H1 (cell line): ENCODE results near the gene SRXN1. TPM values are rescaled to one million over a fixed set of nuclear protein-coding genes. Genes with fewer than 3 reads are reported as not detected.
A peak's percentile ranks its signal among the peaks of the same experiment; 100 is the strongest.

Experiments
- CTCF ChIA-PET: fragments of 300-600 bp; sonication (Branson Sonifier 250); formaldehyde crosslinking; loops from one replicate; lab custom pipeline; 2021; ENCODE audit not compliant: partially characterized antibody; lab: Charles Lee
- POLR2A ChIA-PET: fragments of 300-600 bp; sonication (Branson Sonifier 250); formaldehyde crosslinking; loops from one replicate; lab custom pipeline; 2021; ENCODE audit warnings: inconsistent platforms; ENCODE audit not compliant: partially characterized antibody; lab: Charles Lee
- DNase-seq, 2 experiments: peaks; one replicate each; pipeline versions ENCODE4 v3.0.0 to v3.0.0-alpha.2; 2010 to 2022; ENCODE audit warnings: low spot score in 2 of 2, low read depth in 1 of 2, mixed read lengths in 1 of 2
- FAIRE-seq: peaks from 2 replicates; lab custom pipeline; 2011; peaks lifted over from hg19 to GRCh38; lab: Jason Lieb, UNC
- H2AFZ ChIP-seq: 2 replicates; pipeline ENCODE4 v1.8.1; 2012; ENCODE audit warnings: low read length, inconsistent platforms
- H2AK5ac ChIP-seq: 2 replicates; pipeline ENCODE4 v1.6.1; 2013; ENCODE audit warnings: low read depth, low read length
- H2BK120ac ChIP-seq: replicated peaks from 2 replicates; pipeline ENCODE3; 2013; ENCODE audit warnings: low read depth, low read length, inconsistent platforms
- H2BK12ac ChIP-seq: 2 replicates; pipeline ENCODE4 v1.6.1; 2013; ENCODE audit warnings: low read depth, low read length
- H2BK15ac ChIP-seq: 2 replicates; pipeline ENCODE4 v1.6.1; 2013; ENCODE audit warnings: low read length
- H2BK20ac ChIP-seq: 2 replicates; pipeline ENCODE4 v1.6.1; 2013; ENCODE audit warnings: low read length
- H2BK5ac ChIP-seq: 2 replicates; pipeline ENCODE4 v1.6.1; 2013; ENCODE audit warnings: low read depth, low read length
- H3K14ac ChIP-seq: 2 replicates; pipeline ENCODE4 v1.6.1; 2013; ENCODE audit warnings: inconsistent platforms; ENCODE audit not compliant: insufficient read length
- H3K18ac ChIP-seq: 2 replicates; pipeline ENCODE4 v1.6.1; 2013; ENCODE audit warnings: low read length; ENCODE audit errors: extremely low read depth
- H3K23ac ChIP-seq: 2 replicates; pipeline ENCODE4 v1.6.1; 2013; ENCODE audit warnings: inconsistent platforms; ENCODE audit not compliant: insufficient read length
- H3K23me2 ChIP-seq: 2 replicates; pipeline ENCODE4 v1.6.1; 2013; ENCODE audit warnings: low read depth, low read length
- H3K27ac ChIP-seq: 2 replicates; pipeline ENCODE4 v1.6.1; 2011; ENCODE audit warnings: low read depth, low read length, inconsistent platforms
- H3K27me3 ChIP-seq, 4 experiments: replicated peaks in 1 of 4; 1 replicate in 1 of 4; 2 replicates in 3 of 4; pipeline versions ENCODE4 v1.6.1 to v1.8.1; 2011 to 2013; ENCODE audit warnings: low read length in 3 of 4, mild to moderate bottlenecking in 3 of 4, inconsistent platforms in 2 of 4, mixed read lengths in 2 of 4, moderate library complexity in 1 of 4; ENCODE audit not compliant: control insufficient read depth in 3 of 4, insufficient read depth in 3 of 4; ENCODE audit errors: extremely low read depth in 1 of 4
- H3K36me3 ChIP-seq, 4 experiments: 2 replicates each; pipeline versions ENCODE4 v1.6.1 to v1.8.1; 2011 to 2013; ENCODE audit warnings: mild to moderate bottlenecking in 4 of 4, low read length in 3 of 4, moderate library complexity in 2 of 4, control low read depth in 1 of 4, inconsistent platforms in 1 of 4; ENCODE audit not compliant: insufficient read depth in 4 of 4, control insufficient read depth in 2 of 4
- H3K4ac ChIP-seq: replicated peaks from 2 replicates; pipeline ENCODE3; 2013; ENCODE audit warnings: low read length, low read depth, mixed read lengths, inconsistent platforms; ENCODE audit not compliant: insufficient read length
- H3K4me1 ChIP-seq, 4 experiments: replicated peaks in 1 of 4; 1 replicate in 1 of 4; 2 replicates in 3 of 4; pipeline versions ENCODE4 v1.6.1 to v1.8.1; 2011 to 2013; ENCODE audit warnings: low read length in 3 of 4, inconsistent platforms in 2 of 4, mixed read lengths in 1 of 4; ENCODE audit not compliant: insufficient read depth in 4 of 4, control insufficient read depth in 3 of 4
- H3K4me2 ChIP-seq, 2 experiments: 2 replicates each; pipeline versions ENCODE4 v1.6.1 to v1.8.1; 2011 to 2013; ENCODE audit warnings: low read depth in 2 of 2, low read length in 2 of 2, control low read depth in 1 of 2, inconsistent platforms in 1 of 2, mild to moderate bottlenecking in 1 of 2; ENCODE audit not compliant: insufficient read depth in 1 of 2
- H3K4me3 ChIP-seq, 4 experiments: fragments of 200-600, 300-600 bp in 1 of 4; sonication (generic), shearing (Covaris generic), sonication (Bioruptor Twin) in 1 of 4; 2 replicates each; pipeline versions ENCODE4 v1.5.1 to v1.8.1; 2011 to 2016; ENCODE audit warnings: low read length in 4 of 4, low read depth in 3 of 4, control low read depth in 2 of 4, inconsistent platforms in 2 of 4, mild to moderate bottlenecking in 2 of 4, mixed read lengths in 1 of 4, moderate library complexity in 1 of 4; ENCODE audit not compliant: insufficient read depth in 2 of 4; ENCODE audit errors: extremely low read depth in 1 of 4
- H3K56ac ChIP-seq: replicated peaks from 2 replicates; pipeline ENCODE3; 2013; ENCODE audit warnings: low read depth, mild to moderate bottlenecking, mixed read lengths, low read length, inconsistent platforms; ENCODE audit not compliant: insufficient read length
- H3K79me1 ChIP-seq: 2 replicates; pipeline ENCODE4 v1.6.1; 2013; ENCODE audit warnings: low read depth, low read length, control low read depth
- H3K79me2 ChIP-seq, 2 experiments: 2 replicates each; pipeline versions ENCODE4 v1.6.1 to v1.8.1; 2012 to 2013; ENCODE audit warnings: low read length in 2 of 2, mild to moderate bottlenecking in 2 of 2, inconsistent platforms in 1 of 2; ENCODE audit not compliant: insufficient read depth in 2 of 2, control insufficient read depth in 1 of 2
- H3K9ac ChIP-seq, 4 experiments: replicated peaks in 1 of 4; 1 replicate in 1 of 4; 2 replicates in 3 of 4; pipeline versions ENCODE4 v1.6.1 to v1.8.1; 2011 to 2013; ENCODE audit warnings: low read depth in 3 of 4, low read length in 3 of 4, control low read depth in 2 of 4, mild to moderate bottlenecking in 2 of 4, moderate library complexity in 2 of 4, inconsistent platforms in 1 of 4; ENCODE audit errors: extremely low read depth in 1 of 4
- H3K9me3 ChIP-seq, 2 experiments: 2 replicates each; pipeline versions ENCODE4 v1.6.1 to v1.8.1; 2012 to 2013; ENCODE audit warnings: mild to moderate bottlenecking in 2 of 2, moderate library complexity in 2 of 2, control low read depth in 1 of 2, inconsistent platforms in 1 of 2, low read depth in 1 of 2, low read length in 1 of 2, mixed read lengths in 1 of 2; ENCODE audit not compliant: insufficient read depth in 2 of 2
- H4K20me1 ChIP-seq, 2 experiments: replicated peaks in 1 of 2; 2 replicates each; pipeline versions ENCODE3 to v1.8.1; 2011 to 2013; ENCODE audit warnings: inconsistent platforms in 2 of 2, low read length in 2 of 2, mild to moderate bottlenecking in 1 of 2; ENCODE audit not compliant: insufficient read depth in 2 of 2, control insufficient read depth in 1 of 2
- H4K5ac ChIP-seq: 2 replicates; pipeline ENCODE4 v1.6.1; 2013; ENCODE audit warnings: low read length, low read depth, mixed read lengths, inconsistent platforms; ENCODE audit not compliant: insufficient read length
- H4K8ac ChIP-seq: 2 replicates; pipeline ENCODE4 v1.8.0; 2013; ENCODE audit warnings: mild to moderate bottlenecking, moderate library complexity, low read length, inconsistent platforms; ENCODE audit not compliant: insufficient read depth; ENCODE audit errors: extremely low read depth
- H4K91ac ChIP-seq: replicated peaks from 2 replicates; pipeline ENCODE3; 2013; ENCODE audit warnings: low read length, mixed read lengths, inconsistent platforms; ENCODE audit not compliant: insufficient read length
- ATF2 ChIP-seq: IDR thresholded peaks from 2 replicates; pipeline ENCODE4 v1.6.1; 2012; ENCODE audit warnings: low read length, inconsistent platforms
- EZH2 ChIP-seq: fragments of 200-600 bp; sonication (generic); IDR thresholded peaks from 2 replicates; pipeline ENCODE4 v1.7.1; 2012; ENCODE audit warnings: low read depth, mild to moderate bottlenecking, moderate library complexity, low read length, inconsistent platforms; ENCODE audit not compliant: severe bottlenecking
- GABPA ChIP-seq: IDR thresholded peaks from 2 replicates; pipeline ENCODE4 v1.6.1; 2011; ENCODE audit warnings: mild to moderate bottlenecking, low read length, moderate library complexity, borderline replicate concordance; ENCODE audit not compliant: insufficient read depth
- HDAC6 ChIP-seq: IDR thresholded peaks from one replicate; pipeline ENCODE4 v1.7.1; 2012; ENCODE audit warnings: low read depth, mild to moderate bottlenecking, inconsistent platforms, low read length, moderate library complexity
- JUND ChIP-seq: IDR thresholded peaks from 2 replicates; pipeline ENCODE4 v1.6.1; 2011; ENCODE audit warnings: mild to moderate bottlenecking, improper control_type of control experiment, low read length
- POLR2A ChIP-seq, 2 experiments: IDR thresholded peaks; 1 replicate in 1 of 2; 2 replicates in 1 of 2; pipeline ENCODE4 v1.6.1; 2011; ENCODE audit warnings: low read depth in 2 of 2, low read length in 2 of 2, mild to moderate bottlenecking in 2 of 2; ENCODE audit errors: control extremely low read depth in 1 of 2
- SAP30 ChIP-seq: fragments of 300-600 bp; sonication (generic); IDR thresholded peaks from 2 replicates; pipeline ENCODE4 v1.7.1; 2012; ENCODE audit warnings: low read length, moderate library complexity, mild to moderate bottlenecking, inconsistent platforms; ENCODE audit not compliant: insufficient read depth, insufficient replicate concordance
- SRF ChIP-seq: IDR thresholded peaks from 2 replicates; pipeline ENCODE4 v1.6.1; 2011; ENCODE audit warnings: mild to moderate bottlenecking, low read depth, low read length, moderate library complexity
- TBP ChIP-seq: IDR thresholded peaks from 2 replicates; pipeline ENCODE4 v1.6.1; 2011; ENCODE audit warnings: low read depth, low read length, improper control_type of control experiment
- YY1 ChIP-seq: IDR thresholded peaks from 2 replicates; pipeline ENCODE4 v1.6.1; 2011; ENCODE audit warnings: low read depth, mild to moderate bottlenecking, low read length
- WGBS, 2 experiments: shearing (Covaris generic) in 1 of 2; methylation state at CpG; one replicate each; pipeline versions ENCODE4 v1.1.6 to v1.1.7; 2013 to 2015; ENCODE audit warnings: low lambda C conversion rate in 2 of 2, mixed read lengths in 2 of 2, inconsistent platforms in 1 of 2, low coverage in 1 of 2, missing lambda C conversion rate in 1 of 2; ENCODE audit not compliant: insufficient replicate concordance in 2 of 2, insufficient coverage in 1 of 2, insufficient read length in 1 of 2; ENCODE audit errors: extremely low coverage in 1 of 2, missing lambda C conversion rate in 1 of 2; 5-methylcytosine and 5-hydroxymethylcytosine counted together
- polyA plus RNA-seq, 7 experiments: library from polyadenylated mRNA; depleted of rRNA in 3 of 7; stranded (reverse) in 5 of 7; unstranded in 2 of 7; fragments of >200 nt in 5 of 7; fragments of 200-250 nt in 2 of 7; gene quantifications; 1 replicate in 5 of 7; 2 replicates in 1 of 7; 4 replicates in 1 of 7; pipeline versions ENCODE4 v1.2.1 to v1.2.3, GENCODE V29; 2011 to 2013; ENCODE audit warnings: missing spikeins in 2 of 7, mixed read lengths in 2 of 7
- total RNA-seq: library from RNA; stranded (reverse); fragmentation: NEBNext Ultra II Directional; extraction: Animal tissue kit (Norgen Biotek cat#: 25700); gene quantifications from 2 replicates; pipeline ENCODE4 v1.2.1, GENCODE V29; 2021
- TF ChIP-seq, protein P1 (sequence below): IDR thresholded peaks from 2 replicates; pipeline ENCODE4 v1.6.1; 2012; ENCODE audit warnings: inconsistent platforms

Gene SRXN1
- total and polyA plus RNA-seq, 2 of the 8 experiments (the other 6 are each of a cell fraction or from before 2014, with no cell fraction given) = 12.2 to 15.8 TPM

GRCh38 chr20:664576-664975, 11.6 kb upstream of the SRXN1 start:
- H3K23me2 ChIP-seq = peaks cover 3% of the 10 kb centered on the region
- 87% methylated on average over 13 of the region's 13 CpGs; no CpG with 5 or more reads in 1 of the 2 experiments for WGBS, 2 experiments
- H4K91ac ChIP-seq = peak overlapping the region; percentile 20
- DNase-seq (no peak), FAIRE-seq (no peak)
- peak overlapping the region; percentile 97; the same call in 1 of the 2 replicates for H2BK15ac ChIP-seq
- H3K4ac ChIP-seq = no peak overlapping the region
- H3K9ac ChIP-seq = no peak overlapping the region
- H2AFZ ChIP-seq = no peak overlapping the region
- H3K4me1 ChIP-seq = peaks cover 9 to 33% (median 25%) of the 10 kb centered on the region in 4 experiments
- peak overlapping the region; percentile 86; the same call in 1 of the 2 replicates for H2BK12ac ChIP-seq
- H3K4me3 ChIP-seq = no peak overlapping the region
- peak overlapping the region; percentile 0; the same call in 1 of the 2 replicates for H2AK5ac ChIP-seq
- ChIA-PET CTCF (interaction anchor here (0.7 to 11.1 kb wide), 13 partner anchors 9 to 96 kb away, joined by 3 to 157 read pairs (median 4); partner anchors contain the start of genes SCRT2 and SRXN1), POLR2A (interaction anchor here (0.9 to 4.5 kb wide), 8 partner anchors 9 to 217 kb away, joined by 3 to 19 read pairs (median 4); partner anchors contain the start of genes SCRT2 and SRXN1)
- no peaks in the 10 kb centered on the region for H3K36me3 ChIP-seq
- no peak overlapping the region for H3K56ac ChIP-seq
- H2BK5ac ChIP-seq = no peak overlapping the region; the same call in 1 of the 2 replicates
- peak overlapping the region; percentile 40; the same call in 1 of the 2 replicates for H2BK20ac ChIP-seq
- peaks cover 8 to 38% (median 26%) of the 10 kb centered on the region in 4 experiments for H3K27me3 ChIP-seq
- no peaks in the 10 kb centered on the region for H3K79me1 ChIP-seq
- no peak overlapping the region for H3K14ac ChIP-seq
- H4K5ac ChIP-seq = no peak overlapping the region
- no peak overlapping the region for H3K27ac ChIP-seq
- no peaks in the 10 kb centered on the region for H3K79me2 ChIP-seq
- H3K9me3 ChIP-seq = peaks cover under 1 to 3% of the 10 kb centered on the region in 2 experiments; a peak in 2 of 4 replicates
- no peak overlapping the region for H2BK120ac ChIP-seq
- H4K20me1 ChIP-seq = no peaks in the 10 kb centered on the region
- no peak overlapping the region for H3K18ac ChIP-seq
- H4K8ac ChIP-seq = no peak overlapping the region
- no peak overlapping the region for H3K23ac ChIP-seq
- H3K4me2 ChIP-seq = 0 out of 4 replicates have a peak overlapping the region, but pooled peaks of 1 of the 2 experiments have one; percentile 4
- no peak for TF ChIP-seq TBP
- TF ChIP-seq JUND = no peak
- TF ChIP-seq, protein P1, sequence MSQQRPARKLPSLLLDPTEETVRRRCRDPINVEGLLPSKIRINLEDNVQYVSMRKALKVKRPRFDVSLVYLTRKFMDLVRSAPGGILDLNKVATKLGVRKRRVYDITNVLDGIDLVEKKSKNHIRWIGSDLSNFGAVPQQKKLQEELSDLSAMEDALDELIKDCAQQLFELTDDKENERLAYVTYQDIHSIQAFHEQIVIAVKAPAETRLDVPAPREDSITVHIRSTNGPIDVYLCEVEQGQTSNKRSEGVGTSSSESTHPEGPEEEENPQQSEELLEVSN = no peak
- TF ChIP-seq HDAC6 = no peak
- TF ChIP-seq ATF2 = no peak
- no peak for TF ChIP-seq GABPA
- TF ChIP-seq EZH2 = no peak
- TF ChIP-seq YY1 = no peak
- no peak for TF ChIP-seq SRF
- TF ChIP-seq SAP30 = no peak
- no peak for TF ChIP-seq POLR2A (IDR thresholded peaks at IDR 0.05; ENCODE audit: control extremely low read depth in 1 of 2, low read depth in 2 of 2, low read length in 2 of 2)
